UCSD-AML1 (cell line): ENCODE results near the gene MLN.

Source experiments
- DNase-seq: peaks from one replicate; lab custom pipeline; 2025; ENCODE audit not compliant: unreplicated experiment; lab: John Stamatoyannopoulos, UW

The MLN gene

GRCh38 chr6:33772902-33773472 lies 30.8 kb downstream of the MLN start:
- no peak for DNase-seq

- DNase-seq, result no peak
These were observed 31.5 kb downstream of the MLN start for GRCh38 chr6:33772082-33772830.

GRCh38 chr6:33771146-33772081 lies 32.4 kb downstream of the MLN start:
- DNase-seq, result peak; percentile 77

GRCh38 chr6:33770833-33771145 lies 33.0 kb downstream of the MLN start:
- DNase-seq, result no peak

DNA sequence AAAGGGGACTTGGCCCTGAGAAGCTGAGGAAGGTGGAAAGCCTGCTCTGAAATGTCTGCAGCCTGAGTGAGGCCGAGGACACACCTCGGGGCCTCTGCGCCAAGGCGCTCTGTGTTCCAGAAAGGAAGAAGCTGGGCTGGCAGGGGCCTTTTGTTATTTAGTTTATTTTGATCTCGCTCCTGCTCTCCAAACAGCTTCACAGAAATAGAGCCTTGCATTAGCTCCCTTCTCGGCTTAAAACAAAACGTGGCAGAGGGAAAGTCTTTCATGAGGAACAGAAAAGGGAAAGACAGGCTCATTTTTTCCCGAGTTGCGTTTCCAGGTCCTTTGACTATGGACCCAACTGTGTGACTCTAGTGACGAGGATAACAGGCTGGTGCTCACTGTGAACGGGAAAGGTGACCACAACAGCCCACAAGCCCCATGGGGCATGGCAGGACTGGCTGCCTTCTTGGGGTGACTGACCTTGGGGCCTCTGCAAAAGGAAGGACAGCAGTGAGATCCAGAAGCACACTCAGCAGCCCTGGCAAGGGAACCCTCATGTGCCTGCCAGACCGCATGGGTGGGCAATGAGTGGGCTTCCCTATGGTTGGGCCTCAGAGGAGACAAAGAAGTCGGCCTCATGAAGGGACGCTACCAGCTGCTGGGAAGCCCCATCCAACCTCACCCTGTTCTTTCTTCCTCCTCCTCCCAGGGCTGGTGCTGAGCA lies 33.5 kb downstream of the MLN start:
- DNase-seq, result no peak

- no peak for DNase-seq
These were observed 34.5 kb downstream of the MLN start for GRCh38 chr6:33769248-33769821.

DNA sequence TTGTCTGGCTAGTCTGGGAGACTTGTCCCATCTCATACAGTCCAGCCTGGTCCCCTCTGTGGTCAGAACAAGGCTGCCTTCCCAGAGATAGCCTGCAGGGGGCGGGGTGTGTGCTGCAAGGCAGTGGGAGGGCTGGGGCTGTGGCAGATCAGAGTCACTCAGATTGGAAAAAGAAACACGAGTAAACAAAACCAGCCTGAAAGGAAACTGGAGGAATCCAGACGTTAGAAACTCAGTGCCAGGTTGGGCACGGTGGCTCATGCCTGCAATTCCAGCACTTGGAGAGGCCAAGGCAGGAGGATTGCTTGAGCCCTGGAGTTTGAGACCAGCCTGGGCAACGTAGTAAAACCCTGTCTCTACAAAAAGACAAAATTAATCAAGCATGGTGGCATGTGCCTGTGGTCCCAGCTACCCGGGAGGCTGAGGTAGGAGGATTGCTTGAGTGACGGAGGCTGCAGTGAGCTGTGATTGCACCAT lies 35.1 kb downstream of the MLN start:
- DNase-seq, result peak; percentile 77

GRCh38 chr6:33766921-33767907 lies 36.6 kb downstream of the MLN start:
- no peak for DNase-seq

DNA sequence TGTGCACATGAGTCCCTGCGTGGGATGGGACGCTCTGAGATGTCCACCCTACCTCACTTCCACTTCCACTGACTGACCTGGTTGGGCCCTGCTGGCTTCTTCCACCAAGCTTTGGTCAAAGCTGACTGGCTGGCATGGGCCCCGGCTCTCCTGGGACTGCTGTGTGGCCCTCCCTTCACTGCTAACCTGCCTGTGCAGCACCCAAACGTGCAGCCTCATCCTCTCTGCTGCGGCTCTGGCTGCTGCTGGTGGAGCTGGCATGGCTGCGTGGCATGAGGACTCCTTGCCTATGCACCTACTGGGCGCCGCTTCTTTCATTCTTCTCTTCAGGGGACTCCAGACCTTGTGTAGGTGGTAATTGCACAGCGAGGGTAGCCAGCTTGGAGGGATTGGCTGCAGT lies 38.4 kb downstream of the MLN start:
- DNase-seq, result no peak

DNA sequence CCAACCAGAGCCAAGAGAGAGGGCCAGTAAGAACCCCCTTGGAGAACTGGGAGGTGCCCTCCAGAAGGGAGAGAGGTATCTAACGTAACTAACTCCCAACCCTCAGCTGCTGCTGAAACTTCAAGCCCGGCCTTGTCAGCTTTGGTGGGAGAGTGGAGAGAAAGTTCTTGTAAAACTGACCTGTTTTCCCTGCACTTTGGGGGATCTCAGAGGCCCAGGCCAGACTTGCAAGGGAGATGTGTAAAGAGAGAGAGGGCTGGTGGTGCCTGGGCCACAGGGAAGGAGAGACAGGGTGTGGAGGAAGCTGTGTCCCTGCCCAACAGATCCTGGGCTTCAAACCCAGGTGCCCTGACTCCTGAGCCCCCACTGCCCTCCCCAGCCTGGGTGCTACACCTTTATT lies 39.8 kb downstream of the MLN start:
- DNase-seq, result no peak

DNA sequence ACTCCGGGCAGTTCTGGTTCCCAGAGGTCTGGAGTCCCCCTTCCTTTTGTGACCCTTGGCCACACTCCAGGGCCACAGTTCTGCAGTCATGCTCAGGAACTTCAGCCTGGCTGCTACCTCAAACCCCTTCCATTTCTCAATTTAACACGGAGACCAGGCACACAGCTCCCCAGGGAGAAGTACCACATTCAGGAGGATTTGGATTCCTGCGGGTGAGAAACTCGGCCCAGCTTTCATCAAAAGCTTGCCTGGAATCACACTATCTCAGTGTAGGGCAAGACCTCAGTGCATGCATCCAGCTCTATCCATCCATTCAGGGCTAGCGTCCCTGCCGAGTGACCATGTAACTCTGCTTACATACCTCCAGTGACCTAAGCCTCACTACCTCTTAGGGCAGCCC lies 40.3 kb downstream of the MLN start:
- DNase-seq, result no peak

- no peak for DNase-seq
These were observed 41.1 kb downstream of the MLN start for GRCh38 chr6:33762713-33763112.

DNA sequence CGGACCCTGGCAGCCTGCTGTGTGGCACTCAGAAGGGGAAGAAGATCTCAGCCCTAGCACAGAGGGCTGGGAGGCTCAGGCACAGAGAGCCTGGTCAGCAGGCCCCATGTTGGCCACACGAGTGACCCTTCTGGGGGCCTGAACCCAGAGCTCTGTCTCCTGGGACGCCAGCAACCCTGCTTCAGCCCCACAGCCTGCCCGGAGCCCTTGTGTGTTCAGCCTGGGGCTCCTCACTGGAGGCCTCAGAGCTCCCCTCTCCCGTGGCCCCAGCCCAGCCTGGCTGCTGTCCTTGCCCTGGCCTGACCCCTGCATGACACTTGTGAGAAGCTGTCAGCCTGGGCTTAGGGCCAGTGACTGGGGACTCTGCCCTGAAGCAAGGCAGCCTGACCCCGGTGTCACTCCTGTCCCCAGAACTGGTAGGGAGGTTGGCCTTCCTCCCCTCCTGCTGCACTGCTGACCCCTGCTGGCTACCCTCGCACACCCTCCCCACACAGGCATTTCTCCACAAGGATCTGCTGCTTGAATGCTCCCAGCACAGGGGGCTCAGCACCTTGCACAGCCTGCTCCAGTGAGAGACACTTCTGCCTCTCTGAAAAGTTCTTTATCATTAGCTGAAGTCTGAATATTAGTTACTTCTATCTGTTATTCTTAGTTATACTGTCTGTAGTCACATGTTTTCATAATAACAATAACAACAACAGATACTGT lies 41.7 kb downstream of the MLN start:
- DNase-seq, result peak; percentile 75

- no peak for DNase-seq
These were observed 42.3 kb downstream of the MLN start for GRCh38 chr6:33761581-33761921.

DNA sequence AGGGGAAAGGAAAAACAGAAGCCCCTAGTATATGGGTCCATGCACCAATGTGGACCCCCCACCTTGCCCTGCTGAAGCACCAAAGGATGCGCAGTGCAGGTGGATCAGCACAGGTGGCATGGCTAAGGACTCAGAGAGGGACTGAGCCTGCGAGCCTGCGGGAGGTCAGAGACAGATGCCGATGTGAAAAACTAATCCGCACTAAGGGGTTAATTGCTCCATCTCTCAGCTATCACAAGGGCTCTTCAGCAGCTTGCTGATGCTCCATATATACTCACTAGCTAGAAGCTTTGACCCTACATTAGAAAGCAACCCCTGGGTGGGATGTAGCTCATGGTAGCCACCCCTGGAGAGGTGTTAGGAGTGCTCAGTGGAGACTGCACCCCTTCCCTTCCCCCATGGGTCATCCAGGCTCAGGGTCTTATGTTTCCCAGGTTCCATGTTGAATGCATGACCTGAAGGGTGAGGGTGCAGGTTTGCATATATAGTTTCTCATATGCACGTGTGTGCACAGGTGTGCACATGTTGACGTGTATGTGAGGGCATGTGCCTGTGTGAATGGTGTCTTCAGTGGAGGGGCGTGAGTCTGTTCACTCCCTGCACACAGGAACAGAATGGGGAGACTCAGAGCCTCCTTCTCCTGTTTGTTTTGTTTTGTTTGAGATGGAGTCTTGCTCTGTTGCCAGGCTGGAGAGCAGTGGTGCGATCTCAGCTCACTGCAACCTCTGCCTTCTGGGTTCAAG lies 43.7 kb downstream of the MLN start:
- no peak for DNase-seq

- DNase-seq, result no peak
These were observed 45.0 kb downstream of the MLN start for GRCh38 chr6:33758815-33759216.

DNA sequence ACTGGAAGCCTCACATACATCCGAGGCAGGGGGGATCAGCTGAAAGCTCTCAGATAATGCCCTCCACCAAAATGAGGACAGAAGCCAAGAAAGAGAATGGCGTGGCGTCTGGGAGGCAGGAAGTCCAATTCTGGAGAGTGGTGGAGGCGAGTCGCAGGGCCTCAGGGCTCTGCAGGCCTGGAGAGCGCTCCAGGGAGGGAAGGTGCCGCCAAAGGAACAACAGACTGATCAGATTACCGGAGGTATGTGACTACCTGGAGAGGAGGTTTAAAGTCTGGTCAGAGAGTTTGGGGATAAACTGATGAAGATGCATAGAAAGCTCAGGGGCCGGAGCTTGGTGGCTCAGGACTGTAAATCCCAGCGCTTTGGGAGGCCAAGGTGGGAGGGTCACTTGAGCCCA lies 45.9 kb downstream of the MLN start:
- DNase-seq, result no peak

DNA sequence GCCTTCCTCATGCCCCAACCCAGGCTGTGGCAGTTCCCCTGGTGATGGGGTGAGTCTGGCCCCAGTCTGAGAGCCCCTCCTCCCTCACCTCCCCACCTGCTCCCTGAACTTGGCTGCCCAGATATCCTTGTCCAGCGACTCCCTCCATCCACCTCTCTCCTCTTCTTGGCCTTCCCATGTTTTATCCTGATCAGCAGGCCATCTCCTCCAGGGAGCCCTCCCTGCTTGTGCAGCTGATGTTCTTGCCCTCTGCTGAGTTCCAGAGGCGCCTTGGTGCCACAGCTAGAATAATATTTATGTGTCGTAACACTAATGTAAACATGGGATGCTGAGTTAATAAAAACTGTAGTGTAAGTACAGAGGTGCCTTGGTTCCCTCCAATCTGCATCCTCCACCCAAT lies 46.7 kb downstream of the MLN start:
- DNase-seq, result no peak
